Tibial artery (tissue), 4 donors: Measurements from ENCODE around the gene SKAP1.

Experiments used
- DNase-seq, 2 donors: peaks; one replicate each; pipeline ENCODE4 v3.0.0-alpha.2; 2019
- H3K27ac ChIP-seq, 2 donors: fragments of 200-600 bp; sonication (generic) in 1 of 2; 1 replicate in 1 of 2; 2 replicates in 1 of 2; pipeline ENCODE4 v1.5.1; 2018 to 2019; ENCODE audit warnings: mild to moderate bottlenecking in 1 of 2
- H3K27me3 ChIP-seq, 2 donors: fragments of 200-600 bp; sonication (generic) in 1 of 2; one replicate each; pipeline versions ENCODE4 v1.5.1 to v1.6.0; 2016 to 2019
- H3K36me3 ChIP-seq, 3 donors: fragments of 200-600 bp; sonication (generic) in 2 of 3; one replicate each; pipeline ENCODE4 v1.5.1; 2016 to 2019; ENCODE audit warnings: mild to moderate bottlenecking in 2 of 3
- H3K4me1 ChIP-seq, 4 donors: fragments of 200-600 bp; sonication (generic) in 2 of 4; 1 replicate in 3 of 4; 2 replicates in 1 of 4; pipeline ENCODE4 v1.5.1; 2016 to 2019
- H3K4me3 ChIP-seq, 2 donors: fragments of 200-600 bp; sonication (generic) in 1 of 2; 1 replicate in 1 of 2; 2 replicates in 1 of 2; pipeline ENCODE4 v1.5.1; 2018 to 2019; ENCODE audit warnings: mild to moderate bottlenecking in 2 of 2
- H3K9me3 ChIP-seq, 3 donors: fragments of 200-600 bp; sonication (generic) in 1 of 3; one replicate each; pipeline ENCODE4 v1.5.1; 2016 to 2019
- CTCF ChIP-seq, 2 experiments: fragments of 200-600 bp in 1 of 2; fragments of 450-650 bp in 1 of 2; IDR thresholded peaks; one replicate each; pipeline ENCODE4 v1.5.1; 2017 to 2019; ENCODE audit warnings: antibody characterized with exemption in 2 of 2, mild to moderate bottlenecking in 1 of 2, moderate library complexity in 1 of 2
- intact Hi-C: fragments of 100-400 bp; cut with DNase I; formaldehyde crosslinking; loops from one replicate; pipeline ENCODE4 v1.15.0; 2023; ENCODE audit warnings: low total_unique reads

Gene SKAP1

GRCh38 chr17:48150597-48151001 lies 279.4 kb downstream of the SKAP1 start:
- H3K27me3 ChIP-seq = peaks cover 0 to 67% of the 10 kb centered on the region in 2 donors
- intact Hi-C loops = no loop called here
- H3K36me3 ChIP-seq = no peaks in the 10 kb centered on the region
- H3K4me3 ChIP-seq = no peak overlapping the region
- no peaks in the 10 kb centered on the region for H3K4me1 ChIP-seq
- no peaks in the 10 kb centered on the region for H3K9me3 ChIP-seq
- no peak for DNase-seq
- no peak overlapping the region for H3K27ac ChIP-seq
- TF ChIP-seq CTCF (IDR thresholded peaks at IDR 0.05) = no peak

- Histone ChIP-seq H3K27ac (no peak overlapping the region), H3K36me3 (no peaks in the 10 kb centered on the region), H3K4me3 (no peak overlapping the region), H3K4me1 (no peaks in the 10 kb centered on the region), H3K9me3 (no peaks in the 10 kb centered on the region), H3K27me3 (peaks cover 0 to 63% of the 10 kb centered on the region in 2 donors)
- no peak for DNase-seq
- intact Hi-C loops = no loop called here
- TF ChIP-seq CTCF (IDR thresholded peaks at IDR 0.05) = no peak
Observed at GRCh38 chr17:48149787-48150463, 280.1 kb downstream of the SKAP1 start.

GRCh38 chr17:48148854-48149786 lies 280.9 kb downstream of the SKAP1 start:
- H3K36me3 ChIP-seq = no peaks in the 10 kb centered on the region
- H3K4me1 ChIP-seq = no peaks in the 10 kb centered on the region
- no peak for DNase-seq
- no peak for TF ChIP-seq CTCF (IDR thresholded peaks at IDR 0.05)
- no peak overlapping the region for H3K4me3 ChIP-seq
- H3K27me3 ChIP-seq = peaks cover 0 to 57% of the 10 kb centered on the region in 2 donors
- intact Hi-C loops = no loop called here
- no peaks in the 10 kb centered on the region for H3K9me3 ChIP-seq
- no peak overlapping the region for H3K27ac ChIP-seq

GRCh38 chr17:48148029-48148770 lies 281.8 kb downstream of the SKAP1 start:
- peaks cover 0 to 57% of the 10 kb centered on the region in 2 donors for H3K27me3 ChIP-seq

More at GRCh38 chr17:48148029-48148770, 281.8 kb downstream of the SKAP1 start:
- Histone ChIP-seq H3K4me1 (no peaks in the 10 kb centered on the region), H3K36me3 (no peaks in the 10 kb centered on the region), H3K4me3 (no peak overlapping the region), H3K9me3 (no peaks in the 10 kb centered on the region), H3K27ac (no peak overlapping the region)
- intact Hi-C loops = no loop called here
- no peak for DNase-seq
- no peak for TF ChIP-seq CTCF (IDR thresholded peaks at IDR 0.05)
